WTC11 (cell line): ENCODE measurements around the gene GRIN3B. TPM values are rescaled to one million over a fixed set of nuclear protein-coding genes. Genes with fewer than 3 reads are reported as not detected.
A peak's percentile ranks its signal among the peaks of the same experiment; 100 is the strongest.

Source experiments
- ATAC-seq: fragments of 200-7000 bp; cut with Tn5 transposase; 2 replicates; pipeline ENCODE4 v1.10.0; 2021; ENCODE audit warnings: mild to moderate bottlenecking, moderate library complexity
- CTCF ChIA-PET: fragments of 300-600 bp; sonication (Branson Sonifier 250); formaldehyde crosslinking; loops from one replicate; lab custom pipeline; 2021; ENCODE audit warnings: antibody characterized with exemption; lab: Charles Lee
- POLR2A ChIA-PET: fragments of 350-600 bp; sonication (Branson Sonifier 250); formaldehyde crosslinking; loops from one replicate; lab custom pipeline; 2021; ENCODE audit warnings: antibody characterized with exemption; lab: Charles Lee
- DNase-seq: peaks from one replicate; pipeline ENCODE4 v3.0.0; 2021; ENCODE audit warnings: low spot score
- H3K27ac Mint-ChIP-seq: 2 replicates; pipeline ENCODE4 v1.8.0; 2021; ENCODE audit warnings: mixed read lengths
- H3K27me3 Mint-ChIP-seq: 2 replicates; pipeline ENCODE4 v1.8.0; 2021; ENCODE audit warnings: low read depth, mild to moderate bottlenecking, moderate library complexity, mixed read lengths
- H3K36me3 Mint-ChIP-seq: 2 replicates; pipeline ENCODE4 v1.8.0; 2021; ENCODE audit warnings: mixed read lengths
- H3K4me1 Mint-ChIP-seq: 2 replicates; pipeline ENCODE4 v1.8.0; 2022; ENCODE audit warnings: mixed read lengths
- H3K4me3 Mint-ChIP-seq: 2 replicates; pipeline ENCODE4 v1.8.0; 2021; ENCODE audit warnings: mild to moderate bottlenecking, moderate library complexity, mixed read lengths
- H3K9me3 Mint-ChIP-seq: 2 replicates; pipeline ENCODE4 v1.8.0; 2021; ENCODE audit warnings: mixed read lengths
- ESRRA ChIP-seq: sonication (generic); formaldehyde crosslinking; IDR thresholded peaks from 2 replicates; pipeline ENCODE4 v1.8.1; 2022; ENCODE audit warnings: mild to moderate bottlenecking, missing genetic modification reagents, borderline replicate concordance
- ETV6 ChIP-seq: sonication (generic); formaldehyde crosslinking; IDR thresholded peaks from 2 replicates; pipeline ENCODE4 v1.8.1; 2022; ENCODE audit warnings: mild to moderate bottlenecking, missing genetic modification reagents
- HMGXB4 ChIP-seq: sonication (generic); formaldehyde crosslinking; IDR thresholded peaks from 2 replicates; pipeline ENCODE4 v1.8.1; 2023; ENCODE audit warnings: mild to moderate bottlenecking, moderate library complexity, missing genetic modification reagents
- PRRX2 ChIP-seq: fragments of 250-450 bp; sonication (Bioruptor Pico); IDR thresholded peaks from 2 replicates; pipeline ENCODE4 v1.8.0; 2021; ENCODE audit warnings: mild to moderate bottlenecking
- TEAD4 ChIP-seq: sonication (generic); formaldehyde crosslinking; IDR thresholded peaks from 2 replicates; pipeline ENCODE4 v1.8.0; 2022; ENCODE audit warnings: mild to moderate bottlenecking, missing genetic modification reagents
- ZNF138 ChIP-seq: sonication (generic); formaldehyde crosslinking; conservative IDR thresholded peaks from 2 replicates; pipeline ENCODE4 v1.8.1; 2022; ENCODE audit warnings: mild to moderate bottlenecking, moderate library complexity, missing genetic modification reagents
- ZNF416 ChIP-seq: fragments of 250-450 bp; sonication (Bioruptor Pico); IDR thresholded peaks from 2 replicates; pipeline ENCODE4 v1.9.0; 2021; ENCODE audit warnings: mild to moderate bottlenecking, inconsistent platforms
- ZNF423 ChIP-seq: fragments of 250-450 bp; sonication (Bioruptor Pico); IDR thresholded peaks from 2 replicates; pipeline ENCODE4 v2.1.2; 2022; ENCODE audit warnings: mild to moderate bottlenecking, moderate library complexity
- ZNF671 ChIP-seq: fragments of 250-450 bp; sonication (Bioruptor Pico); IDR thresholded peaks from 2 replicates; pipeline ENCODE4 v1.8.0; 2021; ENCODE audit warnings: mild to moderate bottlenecking
- total RNA-seq: library from RNA; stranded (reverse); gene quantifications from 3 replicates; pipeline ENCODE4 v1.2.3, GENCODE V29; 2021
- TF ChIP-seq, protein P1 (sequence below): sonication (generic); formaldehyde crosslinking; IDR thresholded peaks from 2 replicates; pipeline ENCODE4 v1.8.0; 2023; ENCODE audit warnings: missing genetic modification reagents, mild to moderate bottlenecking, borderline replicate concordance
- TF ChIP-seq, protein P2 (sequence below): fragments of 250-450 bp; sonication (Bioruptor Pico); IDR thresholded peaks from 2 replicates; pipeline ENCODE4 v1.8.0; 2021; ENCODE audit warnings: mild to moderate bottlenecking

GRIN3B gene
- total RNA-seq, 1 experiment from 2014 or later, result 1.9 TPM

GRCh38 chr19:1026783-1027649 is 26.8 kb downstream of the GRIN3B start:
- Mint-ChIP-seq H3K4me1 (peaks cover 3% of the 10 kb centered on the region), H3K27me3 (no peaks in the 10 kb centered on the region), H3K27ac (peak overlapping the region; percentile 88), H3K36me3 (peaks cover 9% of the 10 kb centered on the region), H3K4me3 (peak overlapping the region; percentile 92), H3K9me3 (no peaks in the 10 kb centered on the region)
- no peak for ATAC-seq
- CTCF ChIA-PET, result interaction anchor here (0.5 to 4.3 kb wide), 14 partner anchors 10 to 508 kb away, joined by 3 to 33 read pairs (median 4); partner anchors contain the start of genes ABCA7 and ARHGAP45
- DNase-seq, result no peak
- POLR2A ChIA-PET, result interaction anchor here (0.7 to 6.8 kb wide), 13 partner anchors 8 to 105 kb away, joined by 3 to 70 read pairs (median 4); partner anchors contain the start of genes ABCA7 and ARHGAP45
- peak; percentile 32; the same call in 1 of the 2 replicates for TF ChIP-seq HMGXB4 (CRISPR knock-in tag)
- 0 out of 2 replicates have a peak, but pooled peaks have one; percentile 10 for TF ChIP-seq TEAD4 (CRISPR knock-in tag)
- 0 out of 2 replicates have a peak, but pooled peaks have one; percentile 26 for TF ChIP-seq PRRX2 (CRISPR knock-in tag)
- no peak for TF ChIP-seq ESRRA (CRISPR knock-in tag)
- TF ChIP-seq, protein P1, sequence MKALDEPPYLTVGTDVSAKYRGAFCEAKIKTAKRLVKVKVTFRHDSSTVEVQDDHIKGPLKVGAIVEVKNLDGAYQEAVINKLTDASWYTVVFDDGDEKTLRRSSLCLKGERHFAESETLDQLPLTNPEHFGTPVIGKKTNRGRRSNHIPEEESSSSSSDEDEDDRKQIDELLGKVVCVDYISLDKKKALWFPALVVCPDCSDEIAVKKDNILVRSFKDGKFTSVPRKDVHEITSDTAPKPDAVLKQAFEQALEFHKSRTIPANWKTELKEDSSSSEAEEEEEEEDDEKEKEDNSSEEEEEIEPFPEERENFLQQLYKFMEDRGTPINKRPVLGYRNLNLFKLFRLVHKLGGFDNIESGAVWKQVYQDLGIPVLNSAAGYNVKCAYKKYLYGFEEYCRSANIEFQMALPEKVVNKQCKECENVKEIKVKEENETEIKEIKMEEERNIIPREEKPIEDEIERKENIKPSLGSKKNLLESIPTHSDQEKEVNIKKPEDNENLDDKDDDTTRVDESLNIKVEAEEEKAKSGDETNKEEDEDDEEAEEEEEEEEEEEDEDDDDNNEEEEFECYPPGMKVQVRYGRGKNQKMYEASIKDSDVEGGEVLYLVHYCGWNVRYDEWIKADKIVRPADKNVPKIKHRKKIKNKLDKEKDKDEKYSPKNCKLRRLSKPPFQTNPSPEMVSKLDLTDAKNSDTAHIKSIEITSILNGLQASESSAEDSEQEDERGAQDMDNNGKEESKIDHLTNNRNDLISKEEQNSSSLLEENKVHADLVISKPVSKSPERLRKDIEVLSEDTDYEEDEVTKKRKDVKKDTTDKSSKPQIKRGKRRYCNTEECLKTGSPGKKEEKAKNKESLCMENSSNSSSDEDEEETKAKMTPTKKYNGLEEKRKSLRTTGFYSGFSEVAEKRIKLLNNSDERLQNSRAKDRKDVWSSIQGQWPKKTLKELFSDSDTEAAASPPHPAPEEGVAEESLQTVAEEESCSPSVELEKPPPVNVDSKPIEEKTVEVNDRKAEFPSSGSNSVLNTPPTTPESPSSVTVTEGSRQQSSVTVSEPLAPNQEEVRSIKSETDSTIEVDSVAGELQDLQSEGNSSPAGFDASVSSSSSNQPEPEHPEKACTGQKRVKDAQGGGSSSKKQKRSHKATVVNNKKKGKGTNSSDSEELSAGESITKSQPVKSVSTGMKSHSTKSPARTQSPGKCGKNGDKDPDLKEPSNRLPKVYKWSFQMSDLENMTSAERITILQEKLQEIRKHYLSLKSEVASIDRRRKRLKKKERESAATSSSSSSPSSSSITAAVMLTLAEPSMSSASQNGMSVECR (CRISPR knock-in tag), result no peak
- TF ChIP-seq ZNF671 (CRISPR knock-in tag), result 0 out of 2 replicates have a peak, but pooled peaks have one; percentile 35

GRCh38 chr19:1027650-1028061 is 27.4 kb downstream of the GRIN3B start:
- Mint-ChIP-seq H3K4me3 (peak overlapping the region; percentile 92), H3K36me3 (peaks cover 16% of the 10 kb centered on the region), H3K4me1 (peaks cover 3% of the 10 kb centered on the region), H3K9me3 (no peaks in the 10 kb centered on the region), H3K27ac (peak overlapping the region; percentile 70), H3K27me3 (no peaks in the 10 kb centered on the region)
- POLR2A ChIA-PET, result interaction anchor here (0.7 to 6.8 kb wide), 9 partner anchors 9 to 106 kb away, joined by 3 to 70 read pairs (median 6); partner anchors contain the start of genes ABCA7 and ARHGAP45
- TF ChIP-seq, protein P2, sequence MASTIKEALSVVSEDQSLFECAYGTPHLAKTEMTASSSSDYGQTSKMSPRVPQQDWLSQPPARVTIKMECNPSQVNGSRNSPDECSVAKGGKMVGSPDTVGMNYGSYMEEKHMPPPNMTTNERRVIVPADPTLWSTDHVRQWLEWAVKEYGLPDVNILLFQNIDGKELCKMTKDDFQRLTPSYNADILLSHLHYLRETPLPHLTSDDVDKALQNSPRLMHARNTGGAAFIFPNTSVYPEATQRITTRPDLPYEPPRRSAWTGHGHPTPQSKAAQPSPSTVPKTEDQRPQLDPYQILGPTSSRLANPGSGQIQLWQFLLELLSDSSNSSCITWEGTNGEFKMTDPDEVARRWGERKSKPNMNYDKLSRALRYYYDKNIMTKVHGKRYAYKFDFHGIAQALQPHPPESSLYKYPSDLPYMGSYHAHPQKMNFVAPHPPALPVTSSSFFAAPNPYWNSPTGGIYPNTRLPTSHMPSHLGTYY, result peak; percentile 73; the same call in 1 of the 2 replicates
- TF ChIP-seq ZNF423 (0 out of 2 replicates have a peak, but pooled peaks have one; percentile 25), ZNF138 (CRISPR knock-in tag) (no peak), ETV6 (no peak), ZNF416 (CRISPR knock-in tag) (0 out of 2 replicates have a peak, but pooled peaks have one; percentile 7)
- DNase-seq (no peak), ATAC-seq (no peak)
- CTCF ChIA-PET, result interaction anchor here (0.6 to 4.3 kb wide), 11 partner anchors 12 to 403 kb away, joined by 3 to 33 read pairs (median 4); partner anchors contain the start of genes ABCA7 and ARHGAP45
